Measurements from ENCODE around the gene DVL1. TPM values are rescaled to one million over a fixed set of nuclear protein-coding genes. Genes with fewer than 3 reads are reported as not detected.

Gene DVL1
- total and polyA plus RNA-seq, 10 of the 15 experiments (the other 5 are each of a cell fraction or from before 2014, with no cell fraction given): 0.10 to 31.1 (median 4.6) TPM

GRCh38 chr1:1293263-1294249 lies 55.7 kb downstream of the DVL1 start:
- Histone ChIP-seq H3K79me2 (ENCODE audit: control insufficient read depth, insufficient read depth, low read length) (no peaks in the 10 kb centered on the region), H2AFZ (ENCODE audit: control insufficient read depth, low read depth, low read length) (no peak overlapping the region), H3K27me3 (replicated peaks in 1 of 2; ENCODE audit: control insufficient read depth in 2 of 2, insufficient read depth in 2 of 2, low read length in 1 of 2) (no peaks in the 10 kb centered on the region), H3K4me2 (ENCODE audit: control insufficient read depth, insufficient read depth) (no peak overlapping the region), H3K9me3 (replicated peaks; ENCODE audit: control insufficient read depth, insufficient read depth, low read length) (no peaks in the 10 kb centered on the region), H3K4me3 (no peak overlapping the region), H4K20me1 (ENCODE audit: control insufficient read depth, insufficient read depth) (no peaks in the 10 kb centered on the region), H3K4me1 (ENCODE audit: control insufficient read depth, insufficient read depth, low read length) (no peaks in the 10 kb centered on the region), H3K9ac (ENCODE audit: control insufficient read depth, insufficient read depth, low read length) (no peak overlapping the region), H3K27ac (ENCODE audit: control insufficient read depth, insufficient read depth) (no peak overlapping the region), H3K36me3 (ENCODE audit: control insufficient read depth in 2 of 2, insufficient read depth in 2 of 2, low read length in 1 of 2) (no peaks in the 10 kb centered on the region)
- FAIRE-seq (no peak), ATAC-seq (no peak), DNase-seq (ENCODE audit: low read depth, low spot score) (no peak)
- 98% methylated on average over 28 of the region's 94 CpGs for WGBS (ENCODE audit: insufficient coverage, insufficient replicate concordance, low lambda C conversion rate, missing lambda C conversion rate)
- ChIA-PET POLR2A (no interaction called here), SMC1A (ENCODE audit: uncharacterized antibody, unreplicated experiment) (no interaction called here), CTCF (no interaction called here), RAD21 (ENCODE audit: unreplicated experiment) (no interaction called here)
- no TSS peak for BruUV-seq (replicated peaks)
- intact Hi-C loops (cut with micrococcal nuclease; ENCODE audit: unreplicated experiment): loop anchor here (2.0 kb wide), 1 partner anchor 309 kb away; no protein-coding TSS in a partner anchor
- TF ChIP-seq SMARCA5 (IDR thresholded peaks at IDR 0.05) (no peak), ZNF592 (IDR thresholded peaks at IDR 0.05) (no peak), SP1 (IDR thresholded peaks at IDR 0.05; ENCODE audit: low read depth, low read length) (no peak), CBX3 (IDR thresholded peaks at IDR 0.05; ENCODE audit: borderline replicate concordance, low read depth) (no peak), SRF (IDR thresholded peaks at IDR 0.05; ENCODE audit: low read depth in 2 of 2, low read length in 2 of 2) (no peak), SREBF1 (IDR thresholded peaks at IDR 0.05; ENCODE audit: low read length) (no peak), EP300 (IDR thresholded peaks at IDR 0.05; ENCODE audit: borderline replicate concordance in 1 of 2, control insufficient read depth in 1 of 2, low read depth in 2 of 2, low read length in 2 of 2) (no peak), SIN3A (IDR thresholded peaks at IDR 0.05; ENCODE audit: low read depth, low read length) (no peak)
- TF ChIP-seq, protein P1, sequence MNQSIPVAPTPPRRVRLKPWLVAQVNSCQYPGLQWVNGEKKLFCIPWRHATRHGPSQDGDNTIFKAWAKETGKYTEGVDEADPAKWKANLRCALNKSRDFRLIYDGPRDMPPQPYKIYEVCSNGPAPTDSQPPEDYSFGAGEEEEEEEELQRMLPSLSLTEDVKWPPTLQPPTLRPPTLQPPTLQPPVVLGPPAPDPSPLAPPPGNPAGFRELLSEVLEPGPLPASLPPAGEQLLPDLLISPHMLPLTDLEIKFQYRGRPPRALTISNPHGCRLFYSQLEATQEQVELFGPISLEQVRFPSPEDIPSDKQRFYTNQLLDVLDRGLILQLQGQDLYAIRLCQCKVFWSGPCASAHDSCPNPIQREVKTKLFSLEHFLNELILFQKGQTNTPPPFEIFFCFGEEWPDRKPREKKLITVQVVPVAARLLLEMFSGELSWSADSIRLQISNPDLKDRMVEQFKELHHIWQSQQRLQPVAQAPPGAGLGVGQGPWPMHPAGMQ (IDR thresholded peaks at IDR 0.05; ENCODE audit: borderline replicate concordance): no peak
- in situ Hi-C loops (cut with MboI): no loop called here
